Heart left ventricle (tissue), 13 donors: Measurements from ENCODE around the gene MYOD1.

Experiments used
- CTCF ChIP-seq, 12 donors: fragments of 200-600 bp; sonication (generic) in 4 of 12; IDR thresholded peaks; one replicate each; pipeline versions ENCODE4 v1.5.0 to v1.8.0; 2018 to 2022; ENCODE audit warnings: antibody characterized with exemption in 12 of 12, mild to moderate bottlenecking in 5 of 12
- POLR2A ChIP-seq, 2 donors: fragments of 450-650 bp; IDR thresholded peaks; one replicate each; pipeline ENCODE4 v1.6.1; 2017; ENCODE audit warnings: antibody characterized with exemption in 2 of 2, mild to moderate bottlenecking in 2 of 2, moderate library complexity in 2 of 2
- donor health status: ischemic (EF 13 %, LVEDD 7.1; RV severe dilation, severe dysfunction).
- donor health status: DM: no; HTN: yes; CAD: no.
- donor health status: DM: no; HTN: no; CAD: no.
- donor health status: ischemic (EF 25% LVEDD 6.9; RV normal size, moderate dysfunction).
- donor health status: ischemic (EF 25% LVEDD 5.7; RV mildly dilated, moderate dysfunction).
- donor health status: ischemic (EF 35%, LVEDD 5.7; RV mildly dilated, moderate dysfunction).
- donor health status: nonischemic (EF 11% LVEDD 7.7; RV severe dilation, severe dysfunction).
- donor health status: DM: yes; HTN: yes; CAD: no.
- donor health status: PGD.
- donor health status: ischemic (EF 29% LVEDD 5.4; RV normal size, mild dysfunction).
- donor health status: nonischemic (EF 23%, LVEDD 6.1; RV moderate dilation, normal function).

- TF ChIP-seq CTCF (IDR thresholded peaks at IDR 0.05): no peak
- no peak for TF ChIP-seq POLR2A (IDR thresholded peaks at IDR 0.05)
Measured at GRCh38 chr11:17751558-17751957, 32.2 kb downstream of the MYOD1 start.
